ENCODE measurements around the gene CHST11. TPM values are rescaled to one million over a fixed set of nuclear protein-coding genes. Genes with fewer than 3 reads are reported as not detected.
A peak's percentile ranks its signal among the peaks of the same experiment; 100 is the strongest.

Gene CHST11
- total and polyA plus RNA-seq, 8 donors: 11.1 to 56.9 (median 14.8) TPM

GRCh38 chr12:104725610-104726009 lies 268.9 kb downstream of the CHST11 start:
- Histone ChIP-seq H3K27me3 (no peaks in the 10 kb centered on the region), H3K36me3 (no peaks in the 10 kb centered on the region), H3K9me3 (no peaks in the 10 kb centered on the region), H3K27ac (no peak overlapping the region), H3K4me3 (no peak overlapping the region), H3K4me1 (peaks cover 0 to 41% of the 10 kb centered on the region in 2 donors)
- intact Hi-C loops (cut with DNase I): no loop called here
- TF ChIP-seq, protein P1, sequence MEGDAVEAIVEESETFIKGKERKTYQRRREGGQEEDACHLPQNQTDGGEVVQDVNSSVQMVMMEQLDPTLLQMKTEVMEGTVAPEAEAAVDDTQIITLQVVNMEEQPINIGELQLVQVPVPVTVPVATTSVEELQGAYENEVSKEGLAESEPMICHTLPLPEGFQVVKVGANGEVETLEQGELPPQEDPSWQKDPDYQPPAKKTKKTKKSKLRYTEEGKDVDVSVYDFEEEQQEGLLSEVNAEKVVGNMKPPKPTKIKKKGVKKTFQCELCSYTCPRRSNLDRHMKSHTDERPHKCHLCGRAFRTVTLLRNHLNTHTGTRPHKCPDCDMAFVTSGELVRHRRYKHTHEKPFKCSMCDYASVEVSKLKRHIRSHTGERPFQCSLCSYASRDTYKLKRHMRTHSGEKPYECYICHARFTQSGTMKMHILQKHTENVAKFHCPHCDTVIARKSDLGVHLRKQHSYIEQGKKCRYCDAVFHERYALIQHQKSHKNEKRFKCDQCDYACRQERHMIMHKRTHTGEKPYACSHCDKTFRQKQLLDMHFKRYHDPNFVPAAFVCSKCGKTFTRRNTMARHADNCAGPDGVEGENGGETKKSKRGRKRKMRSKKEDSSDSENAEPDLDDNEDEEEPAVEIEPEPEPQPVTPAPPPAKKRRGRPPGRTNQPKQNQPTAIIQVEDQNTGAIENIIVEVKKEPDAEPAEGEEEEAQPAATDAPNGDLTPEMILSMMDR (IDR thresholded peaks at IDR 0.05): no peak
- DNase-seq: no peak
- no peak for ATAC-seq

DNA sequence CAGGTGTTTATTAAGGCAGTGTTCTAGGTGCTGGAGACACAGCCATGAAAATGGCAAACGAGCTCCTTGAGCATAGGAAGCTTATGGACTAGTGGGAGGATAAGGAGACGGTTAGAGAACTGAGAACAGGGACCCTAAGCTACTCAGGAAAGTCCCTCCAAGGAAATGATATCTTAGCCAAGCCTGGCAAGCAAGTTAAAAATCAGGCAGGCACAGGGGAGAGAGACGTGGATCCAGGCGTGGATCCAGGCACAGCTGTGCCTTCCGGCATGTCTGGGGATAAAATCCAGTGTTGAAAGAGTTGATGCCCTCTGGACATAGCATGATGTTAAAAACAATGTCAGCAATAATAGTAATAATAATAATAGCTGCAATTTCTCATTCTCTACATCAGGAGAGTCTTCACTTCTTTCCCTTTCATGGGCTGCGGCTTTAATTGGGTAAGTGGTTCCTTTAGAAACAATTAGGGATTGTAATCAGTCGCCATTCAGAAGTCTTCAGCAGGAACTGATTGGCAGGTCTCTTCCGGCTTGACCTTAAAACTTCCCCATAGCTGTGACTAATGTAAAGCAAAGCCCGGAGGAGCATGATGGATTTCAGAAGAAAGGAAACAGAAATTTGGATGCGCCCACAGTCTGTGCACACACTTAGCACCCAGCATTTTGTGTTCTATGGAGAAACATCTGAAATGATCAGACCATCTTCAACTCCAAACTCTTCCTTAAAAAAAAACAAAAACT lies 271.1 kb downstream of the CHST11 start:
- no peaks in the 10 kb centered on the region for H3K36me3 ChIP-seq
- H3K4me3 ChIP-seq: no peak overlapping the region
- DNase-seq (no peak), ATAC-seq (peak; percentile 26)
- TF ChIP-seq, protein P1 (IDR thresholded peaks at IDR 0.05): no peak
- H3K27ac ChIP-seq: peak overlapping the region in 1 of 2 donors; percentile 69
- intact Hi-C loops (cut with DNase I): no loop called here
- H3K4me1 ChIP-seq: peaks cover 0 to 29% of the 10 kb centered on the region in 2 donors
- no peaks in the 10 kb centered on the region for H3K27me3 ChIP-seq
- no peaks in the 10 kb centered on the region for H3K9me3 ChIP-seq

GRCh38 chr12:104729091-104729490 lies 272.3 kb downstream of the CHST11 start:
- ATAC-seq (no peak), DNase-seq (no peak)
- intact Hi-C loops (cut with DNase I): no loop called here
- no peaks in the 10 kb centered on the region for H3K27me3 ChIP-seq
- no peaks in the 10 kb centered on the region for H3K36me3 ChIP-seq
- TF ChIP-seq, protein P1 (IDR thresholded peaks at IDR 0.05): no peak
- peaks cover 0 to 37% of the 10 kb centered on the region in 2 donors for H3K4me1 ChIP-seq
- H3K4me3 ChIP-seq: no peak overlapping the region
- H3K9me3 ChIP-seq: no peaks in the 10 kb centered on the region
- no peak overlapping the region for H3K27ac ChIP-seq

- H3K27me3 ChIP-seq: no peaks in the 10 kb centered on the region
- H3K9me3 ChIP-seq: no peaks in the 10 kb centered on the region
- no peak for DNase-seq
- H3K4me3 ChIP-seq: no peak overlapping the region
- TF ChIP-seq, protein P1 (IDR thresholded peaks at IDR 0.05): no peak
- peaks cover 0 to 42% of the 10 kb centered on the region in 2 donors for H3K4me1 ChIP-seq
- no peak for ATAC-seq
- no peaks in the 10 kb centered on the region for H3K36me3 ChIP-seq
- H3K27ac ChIP-seq: no peak overlapping the region
- intact Hi-C loops (cut with DNase I): no loop called here
These were observed 273.1 kb downstream of the CHST11 start for GRCh38 chr12:104729610-104730446.

GRCh38 chr12:104730763-104731162 lies 274.0 kb downstream of the CHST11 start:
- no peak overlapping the region for H3K27ac ChIP-seq
- no peaks in the 10 kb centered on the region for H3K9me3 ChIP-seq
- H3K4me3 ChIP-seq: no peak overlapping the region
- TF ChIP-seq, protein P1 (IDR thresholded peaks at IDR 0.05): no peak
- intact Hi-C loops (cut with DNase I): no loop called here
- H3K36me3 ChIP-seq: no peaks in the 10 kb centered on the region
- ATAC-seq (no peak), DNase-seq (no peak)
- H3K4me1 ChIP-seq: peaks cover 1 to 49% of the 10 kb centered on the region in 2 donors
- no peaks in the 10 kb centered on the region for H3K27me3 ChIP-seq

Data from left lung (tissue), 10 donors.